T-helper 9 cell (primary cell): ENCODE measurements around the gene PPP6R2.

Experiments
- DNase-seq: peaks from one replicate; pipeline ENCODE4 v3.0.0-alpha.2; 2020

The PPP6R2 gene

DNA sequence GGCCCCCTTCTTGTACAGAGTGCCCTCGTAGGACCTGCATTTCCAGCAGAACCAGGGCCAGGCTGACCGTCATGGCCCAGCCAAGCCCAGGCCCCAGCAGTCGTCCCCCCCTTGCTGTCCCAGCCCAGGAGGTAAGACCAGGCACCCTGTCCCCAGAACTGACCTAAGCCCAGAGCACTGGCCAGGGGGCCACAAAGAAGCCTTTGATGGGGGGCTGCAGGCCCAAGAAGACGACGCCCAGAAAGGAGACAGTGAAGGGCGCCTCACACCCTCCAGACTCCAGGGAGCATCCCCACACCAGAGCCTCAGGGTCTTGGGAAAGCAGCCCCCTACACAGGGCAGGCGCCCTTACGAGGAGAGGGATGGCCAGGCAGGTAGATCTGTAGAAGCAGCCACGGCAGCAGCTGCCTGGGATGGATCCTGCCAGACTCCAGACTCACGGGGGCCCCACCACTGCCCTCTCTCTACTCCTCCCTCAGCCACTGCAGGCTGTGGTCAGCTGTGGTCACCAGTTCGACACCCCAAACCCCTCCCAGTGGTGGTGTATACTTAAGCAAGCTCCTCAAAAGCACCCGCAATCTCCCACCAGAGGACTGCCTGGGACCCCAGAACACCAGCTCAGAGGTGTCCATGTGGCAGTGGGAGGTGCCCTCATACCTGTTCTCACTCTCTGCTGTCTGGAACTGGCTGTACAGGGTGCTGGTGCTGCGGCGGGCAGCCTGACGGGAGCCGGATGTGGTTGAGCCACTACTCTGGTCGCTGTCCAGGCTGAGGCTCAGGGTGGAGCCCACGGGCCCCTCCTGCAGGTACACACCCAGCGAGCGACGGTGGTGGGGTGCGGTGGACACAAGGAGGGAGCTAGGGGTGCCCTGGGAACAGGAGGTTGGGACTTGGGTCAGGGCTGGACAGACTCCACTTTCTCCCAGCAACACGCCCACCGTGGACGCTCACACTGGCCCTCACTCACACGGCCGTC, 104.7 kb downstream of the PPP6R2 start:
- no peak for DNase-seq

DNA sequence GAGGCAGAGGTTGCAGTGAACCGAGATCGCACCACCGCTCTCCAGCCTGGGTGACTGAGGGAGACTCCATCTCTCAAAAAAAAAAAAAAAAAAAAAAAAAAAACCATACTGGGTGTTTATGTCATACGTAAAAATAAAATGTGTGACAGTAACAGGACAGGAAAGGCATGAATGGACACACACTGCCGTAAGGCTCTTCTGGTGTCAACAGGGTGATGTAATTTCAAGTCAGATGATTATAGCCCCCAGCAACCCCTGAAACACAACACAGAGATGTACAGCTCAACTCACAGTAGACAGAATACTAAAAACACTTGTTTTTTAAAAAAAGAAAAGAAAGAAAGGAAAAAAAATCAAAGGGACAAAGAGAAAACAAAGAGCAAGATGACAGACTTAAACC, 109.5 kb downstream of the PPP6R2 start:
- DNase-seq, result no peak

- DNase-seq, result no peak
These were observed 111.5 kb downstream of the PPP6R2 start for GRCh38 chr22:50454556-50455075.

DNA sequence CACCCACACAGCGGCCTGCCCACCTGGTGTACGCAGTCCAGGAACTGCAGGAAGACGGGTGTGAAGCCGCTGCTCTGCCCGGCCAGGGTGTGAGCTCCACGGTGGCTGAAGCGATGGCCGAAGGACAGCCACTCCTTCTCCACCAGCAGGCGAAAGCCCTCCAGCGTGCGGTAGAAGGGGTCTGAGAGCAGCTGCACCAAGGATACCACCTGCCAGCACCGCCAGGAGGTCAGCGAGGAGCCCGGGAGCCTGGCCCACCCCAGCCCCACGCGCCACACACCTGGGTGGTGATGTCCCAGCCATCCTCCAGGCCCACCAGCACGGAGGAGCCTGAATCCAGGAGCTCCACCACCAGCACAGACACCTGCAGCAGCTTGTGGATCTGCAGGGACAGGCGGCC, 112.1 kb downstream of the PPP6R2 start:
- no peak for DNase-seq

DNA sequence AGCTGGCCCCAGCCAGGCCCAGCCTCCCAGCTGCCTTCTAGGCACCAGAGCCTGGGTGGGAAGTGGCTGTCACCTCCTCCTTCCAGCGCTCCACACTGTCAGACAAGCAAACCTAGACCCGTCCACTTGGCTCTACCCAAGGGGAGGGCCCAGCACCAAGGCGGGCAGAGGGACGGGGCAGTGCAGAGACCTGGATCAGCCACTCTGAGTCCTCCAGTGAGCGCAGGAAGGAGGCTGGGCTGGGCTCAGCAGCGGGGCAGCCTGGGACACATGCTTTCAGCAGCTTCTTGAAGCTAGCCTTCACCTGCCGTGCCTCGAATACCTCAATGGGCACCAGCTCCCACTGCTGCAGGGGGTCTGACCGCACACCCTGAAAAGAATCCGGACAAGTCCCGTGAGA, 112.9 kb downstream of the PPP6R2 start:
- DNase-seq, result no peak

GRCh38 chr22:50456466-50457234, 113.5 kb downstream of the PPP6R2 start:
- DNase-seq, result no peak

DNA sequence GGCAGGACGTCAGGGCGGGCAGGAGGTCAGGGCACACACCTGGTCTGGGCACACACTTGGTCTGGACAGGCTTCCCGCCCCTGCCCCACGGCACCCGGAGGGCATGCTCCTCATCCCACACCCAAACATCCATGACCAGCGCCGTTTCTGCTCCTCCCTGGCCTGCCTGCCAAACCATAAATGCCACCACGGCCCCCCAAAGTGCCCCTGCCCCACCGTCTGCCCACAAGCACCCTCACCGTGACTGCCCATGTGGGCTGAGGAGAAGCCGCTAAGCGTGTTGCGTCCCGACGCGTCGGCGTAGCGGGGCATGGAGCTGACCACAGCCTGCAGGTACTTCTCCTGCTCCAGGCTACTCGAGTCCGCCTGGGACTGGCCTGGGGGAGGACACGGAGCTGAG, 115.9 kb downstream of the PPP6R2 start:
- no peak for DNase-seq

DNA sequence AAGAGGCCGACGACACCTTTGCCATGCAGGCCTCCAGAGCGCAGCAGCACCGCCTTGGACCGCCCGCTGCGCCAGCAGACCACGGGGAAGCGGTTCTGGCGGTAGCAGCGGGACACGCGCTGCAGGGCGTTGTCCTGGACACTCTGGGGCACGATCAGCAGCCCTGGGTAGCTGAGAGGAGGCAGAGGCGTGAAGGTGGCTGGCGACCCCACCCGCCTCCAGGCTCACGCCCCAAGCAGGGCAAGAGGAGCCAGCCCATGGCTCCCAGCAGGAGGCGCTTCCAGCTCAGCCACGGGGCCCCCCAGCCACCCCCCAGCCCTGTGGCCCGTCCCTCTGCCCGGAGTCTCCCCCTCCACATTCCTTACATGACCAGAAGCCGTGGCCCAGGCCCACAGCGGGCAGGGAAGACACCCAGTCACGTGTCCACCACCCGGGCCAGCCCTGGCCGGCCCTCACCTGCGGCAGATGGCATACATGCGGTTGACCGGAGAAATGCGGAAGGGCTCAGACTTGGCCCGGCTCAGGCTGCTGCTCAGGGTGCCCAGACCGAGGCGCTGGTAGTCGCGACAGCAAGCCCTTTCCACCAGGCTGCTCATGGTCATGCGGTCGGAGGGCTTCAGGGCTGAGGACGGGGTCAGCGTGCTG, 116.5 kb downstream of the PPP6R2 start:
- DNase-seq, result no peak

DNA sequence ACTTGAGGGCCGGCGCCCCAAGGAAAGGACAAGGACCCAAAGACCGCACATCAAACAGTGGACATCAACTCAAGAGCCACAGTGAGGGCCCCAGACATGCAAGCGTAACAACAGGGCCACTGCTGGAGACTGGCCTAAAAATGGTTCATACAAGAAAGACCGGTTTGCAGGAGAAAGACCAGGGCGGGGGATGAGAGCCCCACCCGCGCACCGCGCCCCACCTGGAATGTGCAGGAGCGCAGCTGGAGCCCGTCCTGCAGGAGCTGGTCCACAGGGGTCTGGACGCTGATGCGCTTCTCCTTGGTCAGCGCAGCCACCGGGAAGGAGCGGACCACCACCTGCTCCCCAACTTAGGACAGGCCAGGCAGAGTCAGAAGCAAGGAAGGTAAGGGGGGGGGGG, 117.8 kb downstream of the PPP6R2 start:
- DNase-seq, result no peak

DNA sequence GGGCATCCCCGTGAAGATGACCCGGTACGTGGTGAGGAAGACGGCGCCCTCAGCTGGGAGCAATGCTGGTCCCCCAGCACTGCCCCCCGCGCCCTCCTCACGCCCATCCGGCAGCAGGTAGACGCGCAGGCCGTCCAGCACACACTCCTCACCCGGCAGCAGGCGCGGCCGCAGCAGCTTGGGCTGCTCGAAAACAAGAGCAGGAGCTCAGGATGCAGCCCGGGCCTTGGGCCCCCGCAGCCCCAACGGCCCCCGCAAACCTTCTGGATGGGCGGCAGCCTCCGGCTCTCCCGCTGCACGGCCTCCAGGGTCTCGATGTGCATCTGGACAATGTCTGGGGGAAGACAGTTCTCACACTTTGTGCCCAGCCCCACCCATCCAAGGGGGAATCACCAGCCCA, 118.4 kb downstream of the PPP6R2 start:
- DNase-seq, result no peak

DNA sequence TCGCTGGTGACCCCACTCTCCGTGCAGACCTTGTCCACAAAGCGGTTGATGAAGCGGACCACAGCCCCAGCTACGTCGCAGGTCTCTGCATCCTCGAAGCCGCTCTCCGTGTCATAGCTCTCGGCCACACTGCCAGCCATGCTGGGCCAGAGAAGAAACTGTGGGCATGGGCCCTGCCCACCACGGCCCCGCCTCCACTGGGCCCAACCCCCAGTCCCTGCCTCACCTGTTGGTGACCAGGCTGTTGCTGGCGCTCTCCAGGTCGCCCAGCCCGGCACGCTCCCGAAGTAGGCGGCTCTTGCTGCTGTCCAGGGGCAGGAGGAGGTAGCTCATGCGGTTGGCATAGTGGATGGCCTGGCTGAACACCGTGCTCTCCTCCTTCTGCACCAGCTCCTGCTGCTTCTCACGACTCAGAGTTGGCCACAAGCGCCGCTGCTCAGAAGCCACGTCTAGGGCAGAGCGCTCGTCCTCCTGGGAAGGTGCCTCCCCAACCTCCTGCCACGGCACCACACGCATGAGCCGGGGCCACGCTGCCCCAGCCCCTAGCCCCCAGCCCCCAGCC, 118.9 kb downstream of the PPP6R2 start:
- no peak for DNase-seq

DNA sequence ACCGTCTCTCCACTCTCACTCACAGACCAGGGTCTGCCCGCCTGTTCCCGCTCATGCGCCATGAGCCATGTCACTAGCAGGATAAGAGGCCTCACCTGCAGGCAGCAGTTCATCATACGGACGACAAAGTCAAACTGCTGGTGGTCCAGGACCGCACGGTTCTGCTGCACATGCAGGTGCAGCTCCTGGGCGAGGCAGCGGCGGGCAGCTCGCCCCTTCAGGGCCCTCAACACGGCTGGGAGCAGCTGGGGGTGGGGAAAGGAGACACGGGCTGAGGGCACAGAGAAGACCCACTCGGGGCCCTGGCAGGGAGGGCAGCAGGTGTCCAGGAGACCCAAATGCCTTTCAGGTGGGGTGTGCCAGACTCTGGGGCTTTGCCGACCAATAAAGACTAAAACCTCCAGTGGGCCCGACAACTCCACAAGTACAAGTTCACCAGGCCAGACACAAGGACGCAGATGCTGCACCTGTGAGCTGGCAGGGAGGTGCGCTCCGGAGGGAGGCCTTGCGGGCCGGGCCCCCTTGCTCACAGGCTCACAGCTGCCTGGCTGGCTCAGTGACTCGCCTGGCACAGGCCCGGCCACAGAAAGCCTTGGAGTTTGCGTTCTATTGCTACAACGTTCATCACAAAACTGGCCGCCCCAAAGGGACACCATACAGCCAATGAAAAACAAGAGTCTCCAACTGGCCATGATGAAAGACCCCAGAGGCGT, 120.2 kb downstream of the PPP6R2 start:
- DNase-seq, result no peak

- DNase-seq, result no peak
These were observed 121.3 kb downstream of the PPP6R2 start for GRCh38 chr22:50464451-50464850.

DNA sequence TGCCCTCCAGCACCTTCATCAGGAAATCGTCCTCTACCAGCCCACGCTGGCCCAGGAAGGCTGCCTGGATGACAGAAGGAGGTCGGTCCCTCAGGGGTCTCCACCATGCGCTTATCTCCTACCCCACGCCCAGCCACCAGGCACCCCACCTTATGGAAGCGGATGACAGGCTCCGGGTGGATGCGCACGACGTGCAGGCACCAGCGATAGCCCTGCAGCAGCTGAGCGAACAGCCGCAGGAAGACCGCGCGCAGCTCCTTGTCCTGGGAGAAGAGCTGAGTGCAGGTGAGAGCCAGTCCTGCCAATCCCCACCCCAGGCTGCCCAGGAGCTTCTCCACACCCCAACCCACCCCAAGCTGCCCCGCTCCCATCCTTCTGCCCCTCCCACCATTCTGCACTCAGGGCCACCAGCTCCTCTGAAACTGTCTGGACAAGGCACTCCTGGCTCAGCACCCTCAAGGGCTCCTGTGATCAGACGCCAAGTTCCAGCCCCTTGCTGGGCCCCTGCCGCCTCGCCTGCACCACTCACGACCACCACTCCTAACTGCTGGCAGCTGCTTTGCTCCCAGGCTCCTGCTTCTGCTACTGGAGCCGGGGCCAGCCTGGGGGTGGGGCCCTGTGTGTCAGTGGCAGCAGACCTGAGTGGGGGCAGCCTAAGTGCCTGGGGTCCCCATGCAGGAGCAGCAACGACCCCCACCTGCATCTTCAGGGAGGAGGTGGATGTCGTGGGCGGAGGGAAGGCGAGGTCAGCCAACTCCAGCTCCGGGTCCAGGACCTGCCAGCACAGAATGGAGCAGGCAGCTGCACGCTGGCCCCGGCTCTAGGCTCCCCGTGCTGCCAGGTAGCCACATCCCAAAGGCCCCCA, 122.2 kb downstream of the PPP6R2 start:
- DNase-seq, result no peak

- no peak for DNase-seq
These were observed 124.2 kb downstream of the PPP6R2 start for GRCh38 chr22:50467341-50467740.

- no peak for DNase-seq
These were observed 124.8 kb downstream of the PPP6R2 start for GRCh38 chr22:50467773-50468440.

DNA sequence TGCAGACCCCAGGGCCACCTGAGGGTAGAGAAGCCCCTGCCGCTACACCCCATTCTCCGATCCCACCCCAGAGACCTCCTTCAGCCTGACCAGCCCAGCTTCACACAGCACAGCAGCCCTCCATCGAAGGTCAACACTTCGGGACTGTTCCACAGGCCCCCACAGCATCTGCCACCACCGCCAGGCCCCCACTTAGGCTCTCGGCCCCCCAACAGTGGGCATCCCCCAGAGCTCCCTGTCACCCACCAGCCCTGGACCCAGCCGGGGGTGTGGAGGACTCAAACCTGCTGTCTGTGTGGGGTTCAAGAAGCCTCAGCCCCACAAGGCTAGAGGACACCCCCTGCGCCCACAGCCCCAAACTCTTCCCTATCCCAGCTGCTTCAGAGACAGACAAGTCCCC, 125.5 kb downstream of the PPP6R2 start:
- no peak for DNase-seq

- peak; percentile 96 for DNase-seq
These were observed 126.5 kb downstream of the PPP6R2 start for GRCh38 chr22:50469377-50470305.

GRCh38 chr22:50470491-50470890, 127.4 kb downstream of the PPP6R2 start:
- no peak for DNase-seq
